ENCODE results near the gene POLR2J3. TPM values are rescaled to one million over a fixed set of nuclear protein-coding genes. Genes with fewer than 3 reads are reported as not detected.
"Not testable (repeated sequence)": the region's sequence is repeated elsewhere in the genome, so short reads cannot be mapped to it uniquely, and the experiment has no call there.

POLR2J3 gene
- total and polyA plus RNA-seq, 10 of the 15 experiments (the other 5 are each of a cell fraction or from before 2014, with no cell fraction given), result 24.1 to 143 (median 53.1) TPM

GRCh38 chr7:102568620-102569019, 3.8 kb downstream of the POLR2J3 start:
- H2AFZ ChIP-seq (ENCODE audit: control insufficient read depth, low read depth, low read length); H3K9me3 ChIP-seq (replicated peaks; ENCODE audit: control insufficient read depth, insufficient read depth, low read length); ATAC-seq; H4K20me1 ChIP-seq (ENCODE audit: control insufficient read depth, insufficient read depth); CTCF ChIA-PET; POLR2A ChIA-PET; SMC1A ChIA-PET (ENCODE audit: uncharacterized antibody, unreplicated experiment); H3K9ac ChIP-seq (ENCODE audit: control insufficient read depth, insufficient read depth, low read length); H3K36me3 ChIP-seq (ENCODE audit: control insufficient read depth in 2 of 2, insufficient read depth in 2 of 2, low read length in 1 of 2); H3K4me3 ChIP-seq; FAIRE-seq; intact Hi-C loops (cut with micrococcal nuclease; ENCODE audit: unreplicated experiment); H3K27me3 ChIP-seq (replicated peaks in 1 of 2; ENCODE audit: control insufficient read depth in 2 of 2, insufficient read depth in 2 of 2, low read length in 1 of 2); H3K27ac ChIP-seq (ENCODE audit: control insufficient read depth, insufficient read depth); RAD21 ChIA-PET (ENCODE audit: unreplicated experiment); DNase-seq (ENCODE audit: low read depth, low spot score); H3K79me2 ChIP-seq (ENCODE audit: control insufficient read depth, insufficient read depth, low read length); in situ Hi-C loops (cut with MboI); H3K4me2 ChIP-seq (ENCODE audit: control insufficient read depth, insufficient read depth); BruUV-seq (replicated peaks); H3K4me1 ChIP-seq (ENCODE audit: control insufficient read depth, insufficient read depth, low read length): not testable (repeated sequence)
- 100% methylated on average over 3 of the region's 11 CpGs for WGBS (ENCODE audit: insufficient coverage, insufficient replicate concordance, low lambda C conversion rate, missing lambda C conversion rate)

- DNase-seq (ENCODE audit: low read depth, low spot score); ATAC-seq; H3K4me3 ChIP-seq; RAD21 ChIA-PET (ENCODE audit: unreplicated experiment); H3K79me2 ChIP-seq (ENCODE audit: control insufficient read depth, insufficient read depth, low read length); SMC1A ChIA-PET (ENCODE audit: uncharacterized antibody, unreplicated experiment); H3K4me2 ChIP-seq (ENCODE audit: control insufficient read depth, insufficient read depth); H3K36me3 ChIP-seq (ENCODE audit: control insufficient read depth in 2 of 2, insufficient read depth in 2 of 2, low read length in 1 of 2); H3K9ac ChIP-seq (ENCODE audit: control insufficient read depth, insufficient read depth, low read length); H2AFZ ChIP-seq (ENCODE audit: control insufficient read depth, low read depth, low read length); H3K9me3 ChIP-seq (replicated peaks; ENCODE audit: control insufficient read depth, insufficient read depth, low read length); BruUV-seq (replicated peaks); H3K27me3 ChIP-seq (replicated peaks in 1 of 2; ENCODE audit: control insufficient read depth in 2 of 2, insufficient read depth in 2 of 2, low read length in 1 of 2); in situ Hi-C loops (cut with MboI); H3K27ac ChIP-seq (ENCODE audit: control insufficient read depth, insufficient read depth); POLR2A ChIA-PET; H3K4me1 ChIP-seq (ENCODE audit: control insufficient read depth, insufficient read depth, low read length); intact Hi-C loops (cut with micrococcal nuclease; ENCODE audit: unreplicated experiment); FAIRE-seq; CTCF ChIA-PET; H4K20me1 ChIP-seq (ENCODE audit: control insufficient read depth, insufficient read depth): not testable (repeated sequence)
- no CpG with 5 or more reads among the region's 6 CpGs for WGBS (ENCODE audit: insufficient coverage, insufficient replicate concordance, low lambda C conversion rate, missing lambda C conversion rate)
Observed at GRCh38 chr7:102550808-102551422, 21.5 kb downstream of the POLR2J3 start, which contains the start of gene SPDYE2. Gene SPDYE2 (plus strand): TSS chr7:102551226. CDS start chr7:102553256, 2,030 bp downstream.

Measured in GM12878 (cell line).